ENCODE measurements around the gene DNPEP.

Gene DNPEP

GRCh38 chr2:219362524-219363164 is 25.1 kb downstream of the DNPEP start (continued):
- TF ChIP-seq ZNF133 (tag by site-specific recombination; IDR thresholded peaks at IDR 0.05), result no peak
- TF ChIP-seq ZNF580 (tag by site-specific recombination; IDR thresholded peaks at IDR 0.05), result no peak
- TF ChIP-seq OSR2 (tag by site-specific recombination; IDR thresholded peaks at IDR 0.05), result peak; percentile 26; the same call in 1 of the 2 replicates
- no peak for TF ChIP-seq SCRT1 (tag by site-specific recombination; IDR thresholded peaks at IDR 0.05; ENCODE audit: borderline replicate concordance)
- TF ChIP-seq ZBTB44 (tag by site-specific recombination; IDR thresholded peaks at IDR 0.05), result no peak
- TF ChIP-seq ZNF18 (tag by site-specific recombination; IDR thresholded peaks at IDR 0.05), result no peak
- no peak for TF ChIP-seq ZNF664 (tag by site-specific recombination; IDR thresholded peaks at IDR 0.05)
- TF ChIP-seq ZNF23 (tag by site-specific recombination; IDR thresholded peaks at IDR 0.05; ENCODE audit: borderline replicate concordance), result no peak
- TF ChIP-seq ZNF37A (tag by site-specific recombination; IDR thresholded peaks at IDR 0.05), result no peak
- no peak for TF ChIP-seq GLI4 (tag by site-specific recombination; IDR thresholded peaks at IDR 0.05)
- no peak for TF ChIP-seq ZNF398 (tag by site-specific recombination; IDR thresholded peaks at IDR 0.05)
- TF ChIP-seq ZNF585B (tag by site-specific recombination; IDR thresholded peaks at IDR 0.05), result no peak
- no peak for TF ChIP-seq ZNF16 (tag by site-specific recombination; IDR thresholded peaks at IDR 0.05; ENCODE audit: low read depth)
- no peak for TF ChIP-seq MYNN (tag by site-specific recombination; IDR thresholded peaks at IDR 0.05; ENCODE audit: borderline replicate concordance)
- TF ChIP-seq ZNF132 (tag by site-specific recombination; IDR thresholded peaks at IDR 0.05; ENCODE audit: borderline replicate concordance), result no peak
- no peak; the same call in 1 of the 2 replicates for TF ChIP-seq EGR2 (tag by site-specific recombination; IDR thresholded peaks at IDR 0.05; ENCODE audit: low read depth)
- TF ChIP-seq ZFP3 (tag by site-specific recombination; IDR thresholded peaks at IDR 0.05; ENCODE audit: low read depth), result no peak
- TF ChIP-seq ZNF449 (tag by site-specific recombination; IDR thresholded peaks at IDR 0.05), result no peak
- no peak for TF ChIP-seq PRDM4 (tag by site-specific recombination; IDR thresholded peaks at IDR 0.05)
- TF ChIP-seq ZXDB (tag by site-specific recombination; IDR thresholded peaks at IDR 0.05), result no peak
- TF ChIP-seq ZNF433 (tag by site-specific recombination; IDR thresholded peaks at IDR 0.05; ENCODE audit: low read depth), result no peak
- no peak for TF ChIP-seq AEBP2 (tag by site-specific recombination; IDR thresholded peaks at IDR 0.05; ENCODE audit: borderline replicate concordance)
- 0 out of 2 replicates have a peak, but pooled peaks have one; percentile 23 for TF ChIP-seq ZBTB21 (tag by site-specific recombination; IDR thresholded peaks at IDR 0.05)
- peak; percentile 67; the same call in 1 of the 2 replicates for TF ChIP-seq ZEB2 (tag by site-specific recombination; IDR thresholded peaks at IDR 0.05)
- no peak for TF ChIP-seq ZNF768 (tag by site-specific recombination; IDR thresholded peaks at IDR 0.05)
- TF ChIP-seq OVOL3 (tag by site-specific recombination; IDR thresholded peaks at IDR 0.05), result no peak
- TF ChIP-seq ZNF24 (tag by site-specific recombination; IDR thresholded peaks at IDR 0.05), result no peak
- TF ChIP-seq MEIS1 (CRISPR knock-in tag; IDR thresholded peaks at IDR 0.05; ENCODE audit: borderline replicate concordance), result no peak
